Smooth muscle cell (in vitro differentiated cells): ENCODE measurements around the gene GCNA. TPM values are rescaled to one million over a fixed set of nuclear protein-coding genes. Genes with fewer than 3 reads are reported as not detected.
A peak's percentile ranks its signal among the peaks of the same experiment; 100 is the strongest.

ENCODE experiments used
- DNase-seq: peaks from one replicate; lab custom pipeline; 2025; ENCODE audit not compliant: unreplicated experiment; lab: John Stamatoyannopoulos, UW
- H2AFZ ChIP-seq: fragments of 200-600 bp; sonication (generic); 2 replicates; pipeline ENCODE4 v1.6.0; 2016; ENCODE audit warnings: antibody characterized with exemption, low read depth, mild to moderate bottlenecking
- H3F3A ChIP-seq: fragments of 200-600 bp; sonication (generic); 2 replicates; pipeline ENCODE4 v1.6.0; 2017; ENCODE audit warnings: antibody characterized with exemption, low read depth
- H3K27ac ChIP-seq: fragments of 200-600 bp; sonication (generic); 2 replicates; pipeline ENCODE4 v1.5.1; 2016; ENCODE audit warnings: low read depth, mild to moderate bottlenecking
- H3K27me3 ChIP-seq: fragments of 200-600 bp; sonication (generic); 2 replicates; pipeline ENCODE4 v1.6.1; 2016; ENCODE audit warnings: low read depth, mild to moderate bottlenecking
- H3K36me3 ChIP-seq: fragments of 200-600 bp; sonication (generic); 2 replicates; pipeline ENCODE4 v1.5.1; 2016; ENCODE audit warnings: low read depth
- H3K4me1 ChIP-seq: fragments of 200-600 bp; sonication (generic); 2 replicates; pipeline ENCODE4 v1.5.1; 2016; ENCODE audit warnings: low read depth
- H3K4me2 ChIP-seq: fragments of 200-600 bp; sonication (generic); 2 replicates; pipeline ENCODE4 v1.6.0; 2016; ENCODE audit warnings: mild to moderate bottlenecking
- H3K4me3 ChIP-seq: fragments of 200-600 bp; sonication (generic); 2 replicates; pipeline ENCODE4 v1.5.1; 2016; ENCODE audit warnings: mild to moderate bottlenecking
- H3K79me2 ChIP-seq: fragments of 200-600 bp; sonication (generic); 2 replicates; pipeline ENCODE4 v1.6.0; 2016; ENCODE audit warnings: low read depth, mild to moderate bottlenecking
- H3K9ac ChIP-seq: fragments of 200-600 bp; sonication (generic); 2 replicates; pipeline ENCODE4 v1.6.0; 2016; ENCODE audit warnings: low read depth
- H3K9me3 ChIP-seq: fragments of 200-600 bp; sonication (generic); replicated peaks from 2 replicates; pipeline ENCODE4 v1.5.1; 2016; ENCODE audit warnings: low read depth
- H4K20me1 ChIP-seq: fragments of 200-600 bp; sonication (generic); 2 replicates; pipeline ENCODE4 v1.6.0; 2016; ENCODE audit warnings: low read depth
- CTCF ChIP-seq: fragments of 200-600 bp; sonication (generic); IDR thresholded peaks from 2 replicates; pipeline ENCODE4 v1.5.1; 2017; ENCODE audit warnings: borderline replicate concordance, mild to moderate bottlenecking, antibody characterized with exemption; ENCODE audit not compliant: insufficient read depth, poor library complexity, severe bottlenecking
- WGBS: methylation state at CpG from one replicate; pipeline ENCODE4 v1.1.7; 2016; ENCODE audit warnings: low lambda C conversion rate; 5-methylcytosine and 5-hydroxymethylcytosine counted together
- polyA plus RNA-seq: library from polyadenylated mRNA; unstranded; fragments of >200 nt; fragmentation: Nextera tagmentation; extraction: Ambion mirVana; gene quantifications from 2 replicates; pipeline ENCODE4 v1.2.1, GENCODE V29; 2016
- total RNA-seq: library from RNA; depleted of rRNA; stranded (reverse); fragments of >200 nt; gene quantifications from 2 replicates; pipeline ENCODE4 v1.2.3, GENCODE V29; 2014

The GCNA gene
- total and polyA plus RNA-seq, 2 experiments from 2014 or later, result 0.51 to 0.94 TPM

- no peaks in the 10 kb centered on the region for H3K36me3 ChIP-seq
- H3K27ac ChIP-seq, result no peak overlapping the region
- H2AFZ ChIP-seq, result no peak overlapping the region
- TF ChIP-seq CTCF, result no peak
- no peak overlapping the region for H3K4me3 ChIP-seq
- no peaks in the 10 kb centered on the region for H3K4me1 ChIP-seq
- H3K79me2 ChIP-seq, result peaks cover 89% of the 10 kb centered on the region
- H3F3A ChIP-seq, result no peaks in the 10 kb centered on the region
- H3K4me2 ChIP-seq, result no peak overlapping the region
- no peaks in the 10 kb centered on the region for H3K27me3 ChIP-seq
- H3K9me3 ChIP-seq, result no peaks in the 10 kb centered on the region
- WGBS, result 86% methylated on average over 9 of the region's 9 CpGs
- no peak for DNase-seq
- no peak overlapping the region for H3K9ac ChIP-seq
- peaks cover 86% of the 10 kb centered on the region for H4K20me1 ChIP-seq
These were observed 40.5 kb upstream of the GCNA start for GRCh38 chrX:71537743-71538142.

GRCh38 chrX:71540801-71541200 lies 37.4 kb upstream of the GCNA start:
- H3K4me1 ChIP-seq, result no peaks in the 10 kb centered on the region
- 76% methylated on average over 3 of the region's 3 CpGs for WGBS
- no peak overlapping the region for H3K9ac ChIP-seq
- H3F3A ChIP-seq, result peaks cover 5% of the 10 kb centered on the region
- no peak overlapping the region for H2AFZ ChIP-seq
- DNase-seq, result no peak
- H3K36me3 ChIP-seq, result no peaks in the 10 kb centered on the region
- peak overlapping the region; percentile 83 for H3K27ac ChIP-seq
- no peak for TF ChIP-seq CTCF
- peaks cover 97% of the 10 kb centered on the region for H4K20me1 ChIP-seq
- H3K9me3 ChIP-seq, result no peaks in the 10 kb centered on the region
- H3K4me2 ChIP-seq, result no peak overlapping the region
- peaks cover 86% of the 10 kb centered on the region for H3K79me2 ChIP-seq
- no peak overlapping the region for H3K4me3 ChIP-seq
- H3K27me3 ChIP-seq, result no peaks in the 10 kb centered on the region

- H3K4me3 ChIP-seq, result no peak overlapping the region
- WGBS, result 59% methylated on average over 8 of the region's 8 CpGs
- peaks cover 97% of the 10 kb centered on the region for H4K20me1 ChIP-seq
- H3K4me1 ChIP-seq, result no peaks in the 10 kb centered on the region
- peak overlapping the region; percentile 30 for H3K4me2 ChIP-seq
- H3K9me3 ChIP-seq, result no peaks in the 10 kb centered on the region
- peak overlapping the region; percentile 40 for H3K9ac ChIP-seq
- H3K27ac ChIP-seq, result peak overlapping the region; percentile 83
- no peak for DNase-seq
- H3K36me3 ChIP-seq, result no peaks in the 10 kb centered on the region
- no peaks in the 10 kb centered on the region for H3K27me3 ChIP-seq
- peaks cover 86% of the 10 kb centered on the region for H3K79me2 ChIP-seq
- peaks cover 5% of the 10 kb centered on the region for H3F3A ChIP-seq
- H2AFZ ChIP-seq, result no peak overlapping the region
- TF ChIP-seq CTCF, result no peak
These were observed 36.8 kb upstream of the GCNA start for GRCh38 chrX:71541210-71542022.

GRCh38 chrX:71542411-71542810 lies 35.8 kb upstream of the GCNA start:
- H2AFZ ChIP-seq, result no peak overlapping the region
- no peak overlapping the region for H3K4me2 ChIP-seq
- H3K9ac ChIP-seq, result no peak overlapping the region
- WGBS, result 79% methylated on average over 1 of the region's 1 CpG
- H4K20me1 ChIP-seq, result peaks cover 97% of the 10 kb centered on the region
- no peaks in the 10 kb centered on the region for H3K36me3 ChIP-seq
- no peaks in the 10 kb centered on the region for H3K9me3 ChIP-seq
- H3K27ac ChIP-seq, result peak overlapping the region; percentile 83
- no peak for DNase-seq
- no peaks in the 10 kb centered on the region for H3K4me1 ChIP-seq
- no peak overlapping the region for H3K4me3 ChIP-seq
- H3K79me2 ChIP-seq, result peaks cover 86% of the 10 kb centered on the region
- H3K27me3 ChIP-seq, result no peaks in the 10 kb centered on the region
- H3F3A ChIP-seq, result peaks cover 5% of the 10 kb centered on the region
- no peak for TF ChIP-seq CTCF
